PC-9 (cell line): ENCODE measurements around the gene LY6G6F. TPM values are rescaled to one million over a fixed set of nuclear protein-coding genes. Genes with fewer than 3 reads are reported as not detected.

ENCODE experiments used
- BruUV-seq: library from RNA; stranded (reverse); fragments of 400-500 nt; replicated peaks from 2 replicates; lab custom pipeline; 2021; lab: Mats Ljungman, UMichigan
- CTCF ChIA-PET: fragments of 300-600 bp; sonication (Branson Sonifier 250); formaldehyde crosslinking; loops from one replicate; lab custom pipeline; 2022; ENCODE audit warnings: antibody characterized with exemption; lab: Charles Lee
- POLR2A ChIA-PET: fragments of 300-600 bp; sonication (Branson Sonifier 250); formaldehyde crosslinking; loops from one replicate; lab custom pipeline; 2022; ENCODE audit warnings: antibody characterized with exemption; ENCODE audit not compliant: unreplicated experiment; lab: Charles Lee
- DNase-seq, 2 experiments: peaks; one replicate each; pipeline versions ENCODE4 v3.0.0 to v3.0.0-alpha.2; 2015 to 2022; ENCODE audit warnings: mixed read lengths in 1 of 2
- H2AFZ ChIP-seq: fragments of 200-600 bp; sonication (generic); 2 replicates; pipeline ENCODE4 v1.8.1; 2017; ENCODE audit warnings: antibody characterized with exemption
- H3F3A ChIP-seq: fragments of 200-600 bp; sonication (generic); 2 replicates; pipeline ENCODE4 v1.8.1; 2017; ENCODE audit warnings: antibody characterized with exemption, mild to moderate bottlenecking, low read depth; ENCODE audit not compliant: insufficient read depth
- H3K27ac ChIP-seq: fragments of 200-600 bp; sonication (generic); 2 replicates; pipeline ENCODE4 v1.6.1; 2016; ENCODE audit warnings: mixed run types
- H3K27me3 ChIP-seq: fragments of 200-600 bp; sonication (generic); 2 replicates; pipeline ENCODE4 v1.6.1; 2016; ENCODE audit warnings: low read depth, mixed run types; ENCODE audit not compliant: insufficient read depth
- H3K36me3 ChIP-seq: fragments of 200-600 bp; sonication (generic); 2 replicates; pipeline ENCODE4 v1.6.1; 2016; ENCODE audit warnings: low read depth, mixed run types
- H3K4me1 ChIP-seq: fragments of 200-600 bp; sonication (generic); replicated peaks from 2 replicates; pipeline ENCODE4 v1.6.1; 2016; ENCODE audit warnings: mixed run types; ENCODE audit not compliant: insufficient read depth
- H3K4me2 ChIP-seq: fragments of 200-600 bp; sonication (generic); 2 replicates; pipeline ENCODE4 v1.6.1; 2017; ENCODE audit warnings: mixed run types
- H3K4me3 ChIP-seq: fragments of 200-600 bp; sonication (generic); 2 replicates; pipeline ENCODE4 v1.6.1; 2016; ENCODE audit warnings: mixed run types
- H3K79me2 ChIP-seq: fragments of 200-600 bp; sonication (generic); 2 replicates; pipeline ENCODE4 v1.6.1; 2017; ENCODE audit warnings: low read depth, mixed run types
- H3K9me2 ChIP-seq: fragments of 200-600 bp; sonication (generic); 2 replicates; pipeline ENCODE4 v1.8.1; 2017; ENCODE audit warnings: mild to moderate bottlenecking; ENCODE audit not compliant: insufficient read depth
- H3K9me3 ChIP-seq: fragments of 200-600 bp; sonication (generic); 2 replicates; pipeline ENCODE4 v1.8.1; 2016; ENCODE audit warnings: low read depth; ENCODE audit not compliant: insufficient read depth
- H4K20me1 ChIP-seq: fragments of 200-600 bp; sonication (generic); 2 replicates; pipeline ENCODE4 v1.8.1; 2017; ENCODE audit not compliant: insufficient read depth
- EZH2 ChIP-seq: fragments of 200-600 bp; sonication (generic); IDR thresholded peaks from 2 replicates; pipeline ENCODE4 v1.8.0; 2017; ENCODE audit warnings: antibody characterized with exemption, low read depth
- intact Hi-C: fragments of 100-400 bp; cut with micrococcal nuclease; formaldehyde crosslinking; loops from one replicate; pipeline ENCODE4 v1.10.0; 2022; ENCODE audit not compliant: unreplicated experiment
- total RNA-seq: library from RNA; stranded (reverse); gene quantifications from 2 replicates; pipeline ENCODE4 v1.2.3, GENCODE V29; 2021
- TF ChIP-seq, protein P1 (sequence below): fragments of 200-600 bp; sonication (generic); conservative IDR thresholded peaks from 2 replicates; pipeline ENCODE4 v1.6.1; 2017; ENCODE audit warnings: mixed run types, antibody characterized with exemption, mild to moderate bottlenecking, moderate library complexity

Gene LY6G6F
- total RNA-seq, 1 experiment from 2014 or later = not detected

DNA sequence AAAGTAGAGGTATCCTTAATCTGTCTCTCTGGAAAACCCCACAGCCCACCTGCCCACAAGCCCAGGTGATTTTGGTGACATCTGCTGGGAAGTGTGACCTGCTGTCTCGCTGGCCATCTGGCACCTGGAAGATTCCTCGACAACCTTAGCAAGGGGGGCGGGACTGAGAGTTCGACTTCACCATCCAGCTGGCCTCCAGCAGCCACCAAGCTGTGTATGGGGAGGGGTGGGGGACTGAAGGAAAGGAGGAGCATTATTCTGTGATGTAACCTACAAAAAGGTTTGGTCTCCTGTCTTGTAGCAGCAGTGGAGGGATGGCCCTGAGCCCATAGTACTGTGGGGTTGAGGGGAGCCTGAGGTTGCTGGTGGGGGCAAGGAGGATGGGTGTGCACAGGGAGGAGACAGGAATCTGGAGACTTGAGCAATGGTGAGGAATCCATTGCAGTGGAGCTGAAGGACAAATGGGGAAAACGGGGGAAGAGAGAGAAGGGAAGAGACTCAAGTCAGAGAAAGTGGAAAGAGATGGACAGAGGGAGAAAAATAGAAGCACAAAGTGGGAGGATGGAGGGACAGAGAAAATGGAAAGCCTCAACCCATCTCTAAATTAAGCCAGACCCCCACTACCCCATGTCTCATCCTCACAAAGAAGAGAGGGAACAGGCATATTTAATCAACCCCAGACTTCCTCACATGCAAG, 4.0 kb downstream of the LY6G6F start:
- Histone ChIP-seq H3K9me2 (no peaks in the 10 kb centered on the region), H3K27ac (no peak overlapping the region), H3K4me2 (no peak overlapping the region), H2AFZ (no peak overlapping the region), H4K20me1 (no peaks in the 10 kb centered on the region), H3K4me3 (no peak overlapping the region), H3F3A (no peaks in the 10 kb centered on the region), H3K36me3 (no peaks in the 10 kb centered on the region), H3K9me3 (no peaks in the 10 kb centered on the region), H3K79me2 (no peaks in the 10 kb centered on the region), H3K4me1 (no peaks in the 10 kb centered on the region; the same call in 1 of the 2 replicates), H3K27me3 (no peaks in the 10 kb centered on the region)
- BruUV-seq = no TSS peak
- POLR2A ChIA-PET = no interaction called here
- CTCF ChIA-PET = interaction anchor here (0.5 kb wide), 1 partner anchor 17 kb away, joined by 3 read pairs; no protein-coding TSS in a partner anchor
- TF ChIP-seq EZH2 = no peak
- TF ChIP-seq, protein P1, sequence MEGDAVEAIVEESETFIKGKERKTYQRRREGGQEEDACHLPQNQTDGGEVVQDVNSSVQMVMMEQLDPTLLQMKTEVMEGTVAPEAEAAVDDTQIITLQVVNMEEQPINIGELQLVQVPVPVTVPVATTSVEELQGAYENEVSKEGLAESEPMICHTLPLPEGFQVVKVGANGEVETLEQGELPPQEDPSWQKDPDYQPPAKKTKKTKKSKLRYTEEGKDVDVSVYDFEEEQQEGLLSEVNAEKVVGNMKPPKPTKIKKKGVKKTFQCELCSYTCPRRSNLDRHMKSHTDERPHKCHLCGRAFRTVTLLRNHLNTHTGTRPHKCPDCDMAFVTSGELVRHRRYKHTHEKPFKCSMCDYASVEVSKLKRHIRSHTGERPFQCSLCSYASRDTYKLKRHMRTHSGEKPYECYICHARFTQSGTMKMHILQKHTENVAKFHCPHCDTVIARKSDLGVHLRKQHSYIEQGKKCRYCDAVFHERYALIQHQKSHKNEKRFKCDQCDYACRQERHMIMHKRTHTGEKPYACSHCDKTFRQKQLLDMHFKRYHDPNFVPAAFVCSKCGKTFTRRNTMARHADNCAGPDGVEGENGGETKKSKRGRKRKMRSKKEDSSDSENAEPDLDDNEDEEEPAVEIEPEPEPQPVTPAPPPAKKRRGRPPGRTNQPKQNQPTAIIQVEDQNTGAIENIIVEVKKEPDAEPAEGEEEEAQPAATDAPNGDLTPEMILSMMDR = no peak
- DNase-seq = no peak
- intact Hi-C loops = no loop called here

DNA sequence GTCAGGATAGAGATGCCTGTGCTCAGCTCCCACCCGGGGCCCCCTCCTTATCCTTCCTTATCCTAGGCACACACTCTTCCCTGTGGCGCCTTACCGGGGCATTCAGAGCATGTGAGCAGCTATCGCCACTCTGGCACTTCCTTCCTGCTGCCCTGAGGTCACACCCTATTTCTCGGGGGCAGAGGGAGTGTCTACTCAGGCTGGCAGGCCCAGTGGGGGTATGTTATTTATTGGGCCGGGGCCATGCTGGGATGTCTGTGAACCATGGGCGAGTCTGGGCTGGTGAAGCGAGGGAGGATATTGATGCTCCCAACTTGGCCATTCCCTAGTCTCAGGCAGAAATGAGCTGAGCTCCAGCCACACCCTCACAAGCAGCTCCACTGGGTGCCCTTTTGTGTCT, 4.6 kb downstream of the LY6G6F start:
- Histone ChIP-seq H3K79me2 (no peaks in the 10 kb centered on the region), H3F3A (no peaks in the 10 kb centered on the region), H3K27me3 (no peaks in the 10 kb centered on the region), H3K36me3 (no peaks in the 10 kb centered on the region), H3K27ac (no peak overlapping the region), H3K9me2 (no peaks in the 10 kb centered on the region), H3K4me1 (no peaks in the 10 kb centered on the region; the same call in 1 of the 2 replicates), H2AFZ (no peak overlapping the region), H4K20me1 (no peaks in the 10 kb centered on the region), H3K4me2 (no peak overlapping the region), H3K9me3 (no peaks in the 10 kb centered on the region), H3K4me3 (no peak overlapping the region)
- intact Hi-C loops = no loop called here
- TF ChIP-seq, protein P1 = no peak
- no peak for TF ChIP-seq EZH2
- no peak for DNase-seq
- POLR2A ChIA-PET = no interaction called here
- CTCF ChIA-PET = interaction anchor here (0.5 kb wide), 2 partner anchors 17 to 59 kb away, joined by 3 to 15 read pairs; no protein-coding TSS in a partner anchor
- BruUV-seq = no TSS peak

DNA sequence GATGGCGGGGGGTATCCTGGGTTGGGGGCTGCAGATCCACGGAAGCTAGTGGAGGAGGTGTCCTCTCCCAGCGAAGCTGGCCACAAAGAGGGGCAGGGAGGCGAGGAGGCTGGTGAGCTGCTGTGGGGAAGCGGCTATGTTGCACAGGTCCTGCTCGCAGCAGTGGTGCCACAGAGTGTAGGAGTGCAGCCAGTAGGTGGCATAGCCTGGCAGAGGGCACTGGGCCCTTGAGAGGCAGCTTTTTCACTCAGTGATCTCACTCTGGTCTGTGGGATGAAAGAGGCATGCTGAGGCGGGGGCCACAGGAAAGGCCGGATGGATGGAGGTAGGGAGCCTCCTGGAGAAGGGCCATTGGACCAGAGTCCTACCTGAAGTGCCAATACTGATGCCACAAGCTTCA, 5.6 kb downstream of the LY6G6F start:
- no peaks in the 10 kb centered on the region for H3K9me2 ChIP-seq
- CTCF ChIA-PET = interaction anchor here (1.1 kb wide), 1 partner anchor 27 kb away, joined by 3 read pairs; the partner anchor contains the start of gene MSH5

More for the DNA sequence above, 5.6 kb downstream of the LY6G6F start:
- no peak overlapping the region for H3K4me3 ChIP-seq
- H2AFZ ChIP-seq = no peak overlapping the region
- no peaks in the 10 kb centered on the region for H4K20me1 ChIP-seq
- H3K9me3 ChIP-seq = no peaks in the 10 kb centered on the region
- intact Hi-C loops = no loop called here
- POLR2A ChIA-PET = interaction anchor here (0.5 kb wide), 1 partner anchor 108 kb away, joined by 14 read pairs; no protein-coding TSS in a partner anchor
- peaks cover 2% of the 10 kb centered on the region for H3K4me1 ChIP-seq
- no peaks in the 10 kb centered on the region for H3K27me3 ChIP-seq
- no peaks in the 10 kb centered on the region for H3K79me2 ChIP-seq
- H3F3A ChIP-seq = peaks cover under 1% of the 10 kb centered on the region; the same call in 1 of the 2 replicates
- no peak for DNase-seq
- H3K4me2 ChIP-seq = no peak overlapping the region
- H3K36me3 ChIP-seq = no peaks in the 10 kb centered on the region
- H3K27ac ChIP-seq = no peak overlapping the region
- no TSS peak for BruUV-seq
- no peak for TF ChIP-seq EZH2
- TF ChIP-seq, protein P1 = peak; percentile 33; the same call in 1 of the 2 replicates
